ENCODE data around the gene CYB561A3.

The CYB561A3 gene

GRCh38 chr11:61352038-61352437, 9.6 kb downstream of the CYB561A3 start:
- no peaks in the 10 kb centered on the region for H3K9me3 ChIP-seq (ENCODE audit: low read length)
- no peak overlapping the region for H3K4me3 ChIP-seq (ENCODE audit: low read depth in 1 of 2, low read length in 2 of 2)
- no peak overlapping the region for H3K27ac ChIP-seq (ENCODE audit: low read depth, low read length)
- H3K27me3 ChIP-seq (ENCODE audit: control insufficient read depth in 1 of 2, insufficient read depth in 2 of 2, low read length in 2 of 2), result no peaks in the 10 kb centered on the region
- no peak overlapping the region for H3K9ac ChIP-seq (ENCODE audit: low read length)
- H3K4me1 ChIP-seq (ENCODE audit: insufficient read depth, low read length), result no peaks in the 10 kb centered on the region
- H3K36me3 ChIP-seq (ENCODE audit: insufficient read depth, low read length), result peaks cover 54% of the 10 kb centered on the region

DNA sequence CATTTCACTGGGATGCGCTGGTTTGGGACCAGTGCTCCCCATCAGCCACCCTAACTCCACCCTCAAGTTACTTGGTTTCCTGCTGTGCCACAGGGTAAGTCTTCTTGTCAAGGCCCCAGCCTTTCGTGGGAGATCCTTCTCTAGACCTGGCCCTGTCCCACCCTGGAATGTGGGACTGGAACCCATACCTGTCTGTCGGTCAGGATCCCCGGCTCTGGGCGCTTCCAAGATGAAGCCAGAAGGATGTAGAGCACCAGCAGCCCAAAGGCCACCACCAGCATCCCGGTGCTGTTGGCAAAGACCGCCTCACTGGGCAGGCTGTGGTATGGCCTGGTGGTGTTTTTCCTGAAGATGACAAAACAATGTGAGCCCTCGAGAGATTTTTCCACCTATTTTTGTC, 10.9 kb downstream of the CYB561A3 start:
- H3K27ac ChIP-seq (ENCODE audit: low read depth, low read length), result no peak overlapping the region
- no peak overlapping the region for H3K4me3 ChIP-seq (ENCODE audit: low read depth in 1 of 2, low read length in 2 of 2)
- H3K27me3 ChIP-seq (ENCODE audit: control insufficient read depth in 1 of 2, insufficient read depth in 2 of 2, low read length in 2 of 2), result no peaks in the 10 kb centered on the region
- peaks cover 54% of the 10 kb centered on the region for H3K36me3 ChIP-seq (ENCODE audit: insufficient read depth, low read length)
- no peak overlapping the region for H3K9ac ChIP-seq (ENCODE audit: low read length)
- no peaks in the 10 kb centered on the region for H3K9me3 ChIP-seq (ENCODE audit: low read length)
- H3K4me1 ChIP-seq (ENCODE audit: insufficient read depth, low read length), result no peaks in the 10 kb centered on the region

DNA sequence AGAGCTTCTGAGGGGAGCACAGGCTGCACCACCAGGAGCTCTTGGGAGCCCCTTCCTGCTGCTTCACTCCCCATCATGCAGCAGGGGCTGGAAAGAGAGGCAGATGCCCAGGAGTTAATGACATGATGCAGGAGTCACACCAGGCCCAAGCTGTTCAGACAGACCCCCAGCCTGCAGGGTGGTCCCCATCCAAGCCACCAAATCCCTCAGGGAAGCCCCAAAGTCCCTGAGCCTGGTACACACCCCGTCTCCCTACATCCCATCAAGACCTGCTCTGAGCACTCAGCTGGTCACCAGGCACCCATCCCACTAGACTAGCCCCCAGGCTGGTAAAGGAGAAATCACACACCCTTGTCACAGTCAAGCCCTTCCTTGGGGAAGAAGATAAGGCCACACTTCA, 11.3 kb downstream of the CYB561A3 start:
- Histone ChIP-seq H3K36me3 (ENCODE audit: insufficient read depth, low read length) (peaks cover 54% of the 10 kb centered on the region), H3K4me3 (ENCODE audit: low read depth in 1 of 2, low read length in 2 of 2) (no peak overlapping the region), H3K27me3 (ENCODE audit: control insufficient read depth in 1 of 2, insufficient read depth in 2 of 2, low read length in 2 of 2) (no peaks in the 10 kb centered on the region), H3K9ac (ENCODE audit: low read length) (no peak overlapping the region), H3K27ac (ENCODE audit: low read depth, low read length) (no peak overlapping the region), H3K4me1 (ENCODE audit: insufficient read depth, low read length) (no peaks in the 10 kb centered on the region), H3K9me3 (ENCODE audit: low read length) (no peaks in the 10 kb centered on the region)

- Histone ChIP-seq H3K4me1 (ENCODE audit: insufficient read depth, low read length) (no peaks in the 10 kb centered on the region), H3K36me3 (ENCODE audit: insufficient read depth, low read length) (peaks cover 54% of the 10 kb centered on the region), H3K27me3 (ENCODE audit: control insufficient read depth in 1 of 2, insufficient read depth in 2 of 2, low read length in 2 of 2) (no peaks in the 10 kb centered on the region), H3K27ac (ENCODE audit: low read depth, low read length) (no peak overlapping the region), H3K4me3 (ENCODE audit: low read depth in 1 of 2, low read length in 2 of 2) (no peak overlapping the region), H3K9me3 (ENCODE audit: low read length) (no peaks in the 10 kb centered on the region), H3K9ac (ENCODE audit: low read length) (no peak overlapping the region)
Measured at GRCh38 chr11:61349916-61350315, 11.8 kb downstream of the CYB561A3 start.

GRCh38 chr11:61349189-61349751, 12.4 kb downstream of the CYB561A3 start:
- H3K9me3 ChIP-seq (ENCODE audit: low read length), result no peaks in the 10 kb centered on the region
- no peaks in the 10 kb centered on the region for H3K27me3 ChIP-seq (ENCODE audit: control insufficient read depth in 1 of 2, insufficient read depth in 2 of 2, low read length in 2 of 2)
- no peak overlapping the region for H3K4me3 ChIP-seq (ENCODE audit: low read depth in 1 of 2, low read length in 2 of 2)
- H3K27ac ChIP-seq (ENCODE audit: low read depth, low read length), result no peak overlapping the region
- peaks cover 54% of the 10 kb centered on the region for H3K36me3 ChIP-seq (ENCODE audit: insufficient read depth, low read length)
- H3K4me1 ChIP-seq (ENCODE audit: insufficient read depth, low read length), result no peaks in the 10 kb centered on the region
- H3K9ac ChIP-seq (ENCODE audit: low read length), result no peak overlapping the region

GRCh38 chr11:61347916-61348461, 13.7 kb downstream of the CYB561A3 start:
- no peaks in the 10 kb centered on the region for H3K9me3 ChIP-seq (ENCODE audit: low read length)
- H3K27ac ChIP-seq (ENCODE audit: low read depth, low read length), result no peak overlapping the region
- H3K9ac ChIP-seq (ENCODE audit: low read length), result no peak overlapping the region
- no peak overlapping the region for H3K4me3 ChIP-seq (ENCODE audit: low read depth in 1 of 2, low read length in 2 of 2)
- H3K4me1 ChIP-seq (ENCODE audit: insufficient read depth, low read length), result no peaks in the 10 kb centered on the region
- H3K27me3 ChIP-seq (ENCODE audit: control insufficient read depth in 1 of 2, insufficient read depth in 2 of 2, low read length in 2 of 2), result no peaks in the 10 kb centered on the region
- H3K36me3 ChIP-seq (ENCODE audit: insufficient read depth, low read length), result peaks cover 42% of the 10 kb centered on the region

DNA sequence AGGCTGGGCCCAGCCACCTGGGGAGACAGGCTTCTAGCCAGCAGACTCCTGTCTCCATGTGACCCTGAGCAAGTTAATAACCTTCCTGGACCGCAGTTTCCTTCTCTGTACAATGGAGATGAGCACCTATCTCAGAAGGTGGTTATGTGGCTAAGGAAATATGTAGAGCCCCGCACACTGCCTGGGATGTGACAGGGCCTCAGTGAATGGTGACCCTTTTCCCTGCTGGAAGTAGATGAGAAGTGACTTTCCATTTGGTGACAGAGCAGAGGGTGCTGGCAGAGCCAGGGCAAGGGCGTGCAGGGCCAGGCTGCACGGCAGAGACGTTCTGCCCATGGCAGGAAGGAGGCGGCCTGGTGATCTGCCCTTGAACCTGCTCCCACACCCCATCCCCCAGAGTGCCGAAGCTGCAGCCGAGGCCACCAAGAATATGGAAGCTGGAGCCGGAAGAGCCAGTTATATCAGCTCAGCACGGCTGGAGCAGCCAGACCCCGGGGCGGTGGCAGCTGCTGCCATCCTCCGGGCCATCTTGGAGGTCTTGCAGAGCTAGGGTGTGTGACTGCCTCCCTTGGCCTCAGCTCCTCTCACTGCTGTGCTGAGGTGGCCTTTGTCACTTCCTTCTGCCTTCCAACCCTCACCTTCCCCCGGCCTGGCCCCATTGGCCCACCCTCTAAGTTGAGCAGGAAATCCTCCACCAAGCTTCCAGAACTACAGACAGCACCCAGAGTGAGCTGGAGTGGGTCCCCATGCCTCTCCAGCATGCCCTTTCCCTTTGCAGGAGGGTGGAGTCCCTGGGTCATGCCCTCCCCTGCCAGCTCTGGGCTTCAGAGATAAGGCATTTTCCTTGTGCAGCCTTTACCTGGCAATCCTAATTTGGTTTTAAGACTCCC, 15.5 kb downstream of the CYB561A3 start:
- Histone ChIP-seq H3K9me3 (ENCODE audit: low read length) (no peaks in the 10 kb centered on the region), H3K9ac (ENCODE audit: low read length) (no peak overlapping the region), H3K36me3 (ENCODE audit: insufficient read depth, low read length) (peaks cover 27% of the 10 kb centered on the region), H3K27me3 (ENCODE audit: control insufficient read depth in 1 of 2, insufficient read depth in 2 of 2, low read length in 2 of 2) (no peaks in the 10 kb centered on the region), H3K4me1 (ENCODE audit: insufficient read depth, low read length) (no peaks in the 10 kb centered on the region), H3K4me3 (ENCODE audit: low read depth in 1 of 2, low read length in 2 of 2) (no peak overlapping the region), H3K27ac (ENCODE audit: low read depth, low read length) (no peak overlapping the region)

DNA sequence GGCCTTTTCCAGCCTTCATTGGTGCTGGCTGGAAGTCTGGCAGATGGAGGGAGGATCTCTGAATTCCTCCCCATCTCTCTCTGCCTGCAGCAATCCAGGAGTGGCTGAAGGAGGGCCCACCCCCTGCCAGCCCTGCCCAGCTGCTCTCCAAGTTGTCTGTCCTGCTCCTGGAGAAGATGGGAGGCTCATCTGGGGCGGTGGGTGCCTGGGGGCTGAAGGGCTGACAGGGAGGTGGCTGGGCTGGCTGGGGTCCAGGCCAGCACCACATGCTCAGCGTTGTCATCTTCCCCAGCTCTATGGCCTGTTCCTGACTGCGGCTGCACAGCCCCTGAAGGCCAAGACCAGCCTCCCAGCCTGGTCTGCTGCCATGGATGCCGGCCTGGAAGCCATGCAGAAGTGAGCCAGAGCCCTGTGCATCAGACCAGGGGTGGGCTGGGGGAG, 16.5 kb downstream of the CYB561A3 start:
- Histone ChIP-seq H3K4me3 (ENCODE audit: low read depth in 1 of 2, low read length in 2 of 2) (no peak overlapping the region), H3K4me1 (ENCODE audit: insufficient read depth, low read length) (no peaks in the 10 kb centered on the region), H3K9me3 (ENCODE audit: low read length) (no peaks in the 10 kb centered on the region), H3K27me3 (ENCODE audit: control insufficient read depth in 1 of 2, insufficient read depth in 2 of 2, low read length in 2 of 2) (no peaks in the 10 kb centered on the region), H3K9ac (ENCODE audit: low read length) (no peak overlapping the region), H3K27ac (ENCODE audit: low read depth, low read length) (no peak overlapping the region), H3K36me3 (ENCODE audit: insufficient read depth, low read length) (peaks cover 27% of the 10 kb centered on the region)

DNA sequence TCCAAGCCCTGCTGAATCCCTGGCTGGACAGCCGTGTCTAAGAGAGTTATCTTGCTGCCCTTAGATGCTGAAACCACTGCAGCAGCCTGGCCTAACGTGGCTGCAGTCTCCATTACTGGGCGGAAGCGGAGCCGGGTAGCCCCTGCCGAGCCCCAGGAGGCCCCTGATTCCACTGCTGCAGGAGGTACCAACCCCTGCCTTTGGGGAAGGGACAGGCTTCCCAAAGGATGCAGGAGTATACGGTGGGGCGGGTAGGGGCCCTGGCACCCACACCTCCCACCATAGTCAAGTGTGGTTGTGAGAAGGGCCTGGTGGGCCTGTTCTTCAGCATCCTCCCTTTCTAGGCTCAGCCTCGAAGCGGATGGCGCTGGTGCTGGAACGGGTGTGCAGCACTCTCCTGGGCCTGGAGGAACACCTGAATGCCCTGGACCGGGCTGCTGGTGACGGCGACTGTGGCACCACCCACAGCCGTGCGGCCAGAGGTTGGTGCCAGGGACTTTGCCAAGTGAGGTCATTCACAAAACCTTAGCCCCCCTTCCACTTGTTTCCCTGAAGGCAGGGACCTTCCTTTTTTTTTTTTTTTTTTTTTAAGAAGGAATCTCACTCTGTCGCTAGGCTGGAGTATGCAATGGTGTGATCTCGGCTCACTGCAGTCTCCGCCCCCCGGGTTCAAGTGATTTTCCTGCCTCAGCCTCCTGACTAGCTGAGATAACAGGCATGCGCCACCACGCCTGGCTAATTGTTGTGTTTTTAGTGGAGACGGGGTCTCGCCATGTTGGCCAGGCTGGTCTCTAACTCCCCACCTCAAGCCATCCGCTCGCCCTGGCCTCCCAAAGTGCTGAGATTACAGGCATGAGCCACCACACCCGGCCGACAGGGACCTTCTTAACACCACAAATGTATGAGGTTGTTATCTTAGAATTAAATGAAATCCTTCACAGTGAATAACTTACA, 17.6 kb downstream of the CYB561A3 start:
- no peaks in the 10 kb centered on the region for H3K4me1 ChIP-seq (ENCODE audit: insufficient read depth, low read length)
- peaks cover 20% of the 10 kb centered on the region for H3K36me3 ChIP-seq (ENCODE audit: insufficient read depth, low read length)
- no peak overlapping the region for H3K9ac ChIP-seq (ENCODE audit: low read length)
- H3K27me3 ChIP-seq (ENCODE audit: control insufficient read depth in 1 of 2, insufficient read depth in 2 of 2, low read length in 2 of 2), result no peaks in the 10 kb centered on the region
- H3K27ac ChIP-seq (ENCODE audit: low read depth, low read length), result no peak overlapping the region
- no peaks in the 10 kb centered on the region for H3K9me3 ChIP-seq (ENCODE audit: low read length)
- H3K4me3 ChIP-seq (ENCODE audit: low read depth in 1 of 2, low read length in 2 of 2), result no peak overlapping the region

DNA sequence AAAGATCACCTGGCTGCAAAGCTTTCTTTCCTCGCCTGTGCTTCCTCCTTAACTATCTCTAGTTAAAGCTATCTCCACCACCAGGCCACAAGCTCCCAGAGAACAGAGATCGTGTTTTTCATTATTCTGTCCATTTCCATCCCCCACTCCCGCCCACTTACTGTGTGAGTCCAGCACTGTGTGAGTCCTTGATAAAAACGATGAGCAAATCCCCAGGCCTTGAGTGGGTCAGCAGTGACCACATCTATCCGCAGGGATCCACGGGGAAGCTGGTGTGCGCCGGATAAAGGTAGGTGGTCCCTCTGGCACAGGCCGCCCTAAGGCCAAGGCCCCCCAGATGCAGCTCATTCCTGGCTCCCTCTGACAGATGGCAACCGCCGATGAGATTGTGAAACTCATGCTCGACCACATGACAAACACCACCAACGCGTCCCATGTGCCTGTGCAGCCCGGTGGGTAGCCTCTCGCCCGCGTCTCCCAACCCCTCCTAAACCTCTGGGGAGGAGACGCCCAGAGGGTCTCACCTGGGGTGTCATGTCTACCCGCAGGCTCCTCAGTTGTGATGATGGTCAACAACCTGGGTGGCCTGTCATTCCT, 19.4 kb downstream of the CYB561A3 start:
- Histone ChIP-seq H3K9me3 (ENCODE audit: low read length) (no peaks in the 10 kb centered on the region), H3K27ac (ENCODE audit: low read depth, low read length) (no peak overlapping the region), H3K36me3 (ENCODE audit: insufficient read depth, low read length) (peaks cover 3% of the 10 kb centered on the region), H3K4me3 (ENCODE audit: low read depth in 1 of 2, low read length in 2 of 2) (no peak overlapping the region), H3K9ac (ENCODE audit: low read length) (no peak overlapping the region), H3K27me3 (ENCODE audit: control insufficient read depth in 1 of 2, insufficient read depth in 2 of 2, low read length in 2 of 2) (no peaks in the 10 kb centered on the region), H3K4me1 (ENCODE audit: insufficient read depth, low read length) (no peaks in the 10 kb centered on the region)

- H3K4me3 ChIP-seq (ENCODE audit: low read depth in 1 of 2, low read length in 2 of 2), result no peak overlapping the region
- H3K27ac ChIP-seq (ENCODE audit: low read depth, low read length), result no peak overlapping the region
- H3K9ac ChIP-seq (ENCODE audit: low read length), result no peak overlapping the region
- H3K4me1 ChIP-seq (ENCODE audit: insufficient read depth, low read length), result no peaks in the 10 kb centered on the region
- H3K36me3 ChIP-seq (ENCODE audit: insufficient read depth, low read length), result no peaks in the 10 kb centered on the region
- no peaks in the 10 kb centered on the region for H3K27me3 ChIP-seq (ENCODE audit: control insufficient read depth in 1 of 2, insufficient read depth in 2 of 2, low read length in 2 of 2)
- no peaks in the 10 kb centered on the region for H3K9me3 ChIP-seq (ENCODE audit: low read length)
Measured at GRCh38 chr11:61341706-61342105, 20.0 kb downstream of the CYB561A3 start.

Measured in muscle layer of colon (tissue), 2 donors.